SK-N-SH (cell line): ENCODE measurements around the gene NEURL1. TPM values are rescaled to one million over a fixed set of nuclear protein-coding genes. Genes with fewer than 3 reads are reported as not detected.
A peak's percentile ranks its signal among the peaks of the same experiment; 100 is the strongest.

Experiments used
- CTCF ChIA-PET: fragments of 300-600, 350-600 bp; formaldehyde crosslinking; extraction: SDS; loops from one replicate; lab custom pipeline; 2021; lab: Yijun Ruan, JAX
- POLR2A ChIA-PET: fragments of 350-600 bp; sonication (Branson Sonifier 250); formaldehyde crosslinking; extraction: SDS; loops from one replicate; lab custom pipeline; 2020; ENCODE audit warnings: antibody characterized with exemption, inconsistent platforms; lab: Yijun Ruan, JAX
- DNase-seq: peaks from one replicate; pipeline ENCODE4 v3.0.0; 2012
- H2AFZ ChIP-seq: fragments of 200-600 bp; sonication (generic); 2 replicates; pipeline ENCODE4 v1.8.1; 2016; ENCODE audit warnings: antibody characterized with exemption, mild to moderate bottlenecking, low read depth
- H3F3A ChIP-seq: fragments of 200-600 bp; sonication (generic); replicated peaks from 2 replicates; pipeline ENCODE3; 2016; ENCODE audit warnings: antibody characterized with exemption, mild to moderate bottlenecking; ENCODE audit not compliant: insufficient read depth
- H3K27ac ChIP-seq, 2 experiments: fragments of 200-500 bp in 1 of 2; fragments of 200-600 bp in 1 of 2; sonication (Bioruptor generic) in 1 of 2; sonication (generic), shearing (Covaris generic) in 1 of 2; 2 replicates each; pipeline versions ENCODE4 v1.5.1 to v1.6.1; 2014 to 2016; ENCODE audit warnings: low read depth in 2 of 2, inconsistent platforms in 1 of 2, low read length in 1 of 2, mild to moderate bottlenecking in 1 of 2, mixed read lengths in 1 of 2
- H3K27me3 ChIP-seq: fragments of 200-600 bp; sonication (generic), shearing (Covaris generic); 2 replicates; pipeline ENCODE4 v1.6.1; 2016; ENCODE audit warnings: mixed run types; ENCODE audit not compliant: insufficient read depth
- H3K36me3 ChIP-seq, 2 experiments: fragments of 200-500 bp in 1 of 2; fragments of 200-600 bp in 1 of 2; sonication (Bioruptor generic) in 1 of 2; sonication (generic) in 1 of 2; replicated peaks in 1 of 2; 2 replicates each; pipeline versions ENCODE3 to v1.5.1; 2014 to 2016; ENCODE audit warnings: low read length in 1 of 2, mild to moderate bottlenecking in 1 of 2; ENCODE audit not compliant: insufficient read depth in 2 of 2, control insufficient read depth in 1 of 2
- H3K4me1 ChIP-seq, 2 experiments: fragments of 200-500 bp in 1 of 2; fragments of 200-600 bp in 1 of 2; sonication (Bioruptor generic) in 1 of 2; sonication (generic), shearing (Covaris generic) in 1 of 2; 2 replicates each; pipeline versions ENCODE4 v1.5.1 to v1.6.1; 2014 to 2016; ENCODE audit warnings: low read depth in 1 of 2, low read length in 1 of 2, mixed run types in 1 of 2; ENCODE audit not compliant: insufficient read depth in 2 of 2, control insufficient read depth in 1 of 2
- H3K4me2 ChIP-seq: fragments of 200-600 bp; sonication (generic), shearing (Covaris generic); 2 replicates; pipeline ENCODE4 v1.6.1; 2017; ENCODE audit warnings: mixed run types
- H3K4me3 ChIP-seq, 2 experiments: fragments of 200-500 bp in 1 of 2; fragments of 200-600 bp in 1 of 2; sonication (Bioruptor generic) in 1 of 2; sonication (generic), shearing (Covaris generic) in 1 of 2; 2 replicates each; pipeline versions ENCODE4 v1.5.1 to v1.8.1; 2014 to 2016; ENCODE audit warnings: low read depth in 2 of 2, inconsistent platforms in 1 of 2, low read length in 1 of 2, mild to moderate bottlenecking in 1 of 2, mixed read lengths in 1 of 2, moderate library complexity in 1 of 2
- H3K79me2 ChIP-seq: fragments of 200-600 bp; sonication (generic); 2 replicates; pipeline ENCODE4 v1.8.1; 2017; ENCODE audit warnings: mild to moderate bottlenecking; ENCODE audit not compliant: insufficient read depth
- H3K9ac ChIP-seq: fragments of 200-600 bp; sonication (generic); 2 replicates; pipeline ENCODE4 v1.6.1; 2017; ENCODE audit warnings: mixed run types
- H3K9me2 ChIP-seq: fragments of 200-600 bp; sonication (generic); 2 replicates; pipeline ENCODE4 v1.6.1; 2017; ENCODE audit warnings: mixed run types
- H3K9me3 ChIP-seq: fragments of 200-600 bp; sonication (generic); 2 replicates; pipeline ENCODE4 v1.6.1; 2017; ENCODE audit warnings: mixed run types, mild to moderate bottlenecking, moderate library complexity
- H4K20me1 ChIP-seq: fragments of 200-600 bp; sonication (generic); 2 replicates; pipeline ENCODE4 v1.6.1; 2017; ENCODE audit warnings: mild to moderate bottlenecking, mixed run types; ENCODE audit not compliant: insufficient read depth
- EP300 ChIP-seq, 2 experiments: IDR thresholded peaks; 2 replicates each; pipeline versions ENCODE4 v1.4.0 to v1.6.1; 2012; ENCODE audit warnings: borderline replicate concordance in 1 of 2, low read depth in 1 of 2, low read length in 1 of 2
- FOSL2 ChIP-seq: IDR thresholded peaks from 2 replicates; pipeline ENCODE4 v1.4.0; 2012; ENCODE audit warnings: low read depth, mild to moderate bottlenecking, moderate library complexity, borderline replicate concordance
- FOXJ3 ChIP-seq: sonication (generic); formaldehyde crosslinking; IDR thresholded peaks from 2 replicates; pipeline ENCODE4 v1.5.1; 2020; ENCODE audit warnings: mild to moderate bottlenecking, missing genetic modification reagents
- FOXM1 ChIP-seq: IDR thresholded peaks from 2 replicates; pipeline ENCODE4 v1.4.0; 2012; ENCODE audit warnings: low read depth, mild to moderate bottlenecking
- JUND ChIP-seq: IDR thresholded peaks from 2 replicates; pipeline ENCODE4 v1.4.0; 2012
- MAX ChIP-seq: IDR thresholded peaks from 2 replicates; pipeline ENCODE4 v1.4.0; 2012; ENCODE audit warnings: low read depth
- MXI1 ChIP-seq: IDR thresholded peaks from 2 replicates; pipeline ENCODE4 v1.6.1; 2012; ENCODE audit warnings: mild to moderate bottlenecking, low read depth, low read length, improper control_type of control experiment
- NRF1 ChIP-seq: IDR thresholded peaks from 2 replicates; pipeline ENCODE4 v1.6.1; 2012; ENCODE audit warnings: low read depth, mild to moderate bottlenecking, low read length
- RAD21 ChIP-seq: IDR thresholded peaks from 2 replicates; pipeline ENCODE4 v1.6.1; 2012; ENCODE audit warnings: mild to moderate bottlenecking, low read length
- REST ChIP-seq: IDR thresholded peaks from 2 replicates; pipeline ENCODE4 v1.6.1; 2012; ENCODE audit warnings: mild to moderate bottlenecking, low read depth, low read length, moderate library complexity
- RFX5 ChIP-seq: IDR thresholded peaks from 2 replicates; pipeline ENCODE4 v1.6.1; 2012; ENCODE audit warnings: mild to moderate bottlenecking, improper control_type of control experiment, low read length
- RXRA ChIP-seq: IDR thresholded peaks from 2 replicates; pipeline ENCODE4 v1.4.0; 2012; ENCODE audit warnings: low read depth, mild to moderate bottlenecking, borderline replicate concordance
- SIN3A ChIP-seq: IDR thresholded peaks from 2 replicates; pipeline ENCODE4 v1.6.1; 2012; ENCODE audit warnings: low read depth, mild to moderate bottlenecking, low read length, moderate library complexity, borderline replicate concordance
- TCF12 ChIP-seq: IDR thresholded peaks from 2 replicates; pipeline ENCODE4 v1.4.0; 2012
- TEAD4 ChIP-seq: IDR thresholded peaks from 2 replicates; pipeline ENCODE4 v1.4.0; 2012; ENCODE audit warnings: mild to moderate bottlenecking, borderline replicate concordance; ENCODE audit not compliant: insufficient read depth
- USF1 ChIP-seq: IDR thresholded peaks from 2 replicates; pipeline ENCODE4 v1.4.0; 2012; ENCODE audit warnings: low read depth, borderline replicate concordance
- YY1 ChIP-seq: IDR thresholded peaks from 2 replicates; pipeline ENCODE4 v1.4.0; 2012; ENCODE audit warnings: low read depth, mild to moderate bottlenecking
- ZBTB33 ChIP-seq: IDR thresholded peaks from 2 replicates; pipeline ENCODE4 v1.4.0; 2012; ENCODE audit warnings: low read depth, borderline replicate concordance
- WGBS: methylation state at CpG from one replicate; pipeline ENCODE4 v1.1.6; 2017; ENCODE audit warnings: low lambda C conversion rate; 5-methylcytosine and 5-hydroxymethylcytosine counted together
- polyA plus RNA-seq, 3 experiments: library from polyadenylated mRNA; depleted of rRNA; stranded (reverse); fragments of >200 nt; gene quantifications; 2 replicates each; pipeline ENCODE4 v1.2.3, GENCODE V29; 2012

Gene NEURL1
- polyA plus RNA-seq, 1 of the 3 experiments (the other 2 are of a cell fraction), result 0.05 TPM

- TF ChIP-seq ZBTB33, result no peak
- no peak for TF ChIP-seq NRF1
- TF ChIP-seq FOXJ3 (CRISPR knock-in tag), result no peak
- no peak for TF ChIP-seq RXRA
- no peak for TF ChIP-seq SIN3A
- no peak for TF ChIP-seq EP300 (IDR thresholded peaks at IDR 0.05; ENCODE audit: borderline replicate concordance in 1 of 2, low read depth in 1 of 2, low read length in 1 of 2)
- TF ChIP-seq TEAD4, result no peak
- TF ChIP-seq RFX5, result no peak
- TF ChIP-seq JUND, result no peak
- TF ChIP-seq TCF12, result no peak
- no peak for TF ChIP-seq YY1
- TF ChIP-seq REST, result no peak
- no peak for TF ChIP-seq MAX
- no peak for TF ChIP-seq FOSL2
- TF ChIP-seq USF1, result no peak
- TF ChIP-seq RAD21, result no peak
- TF ChIP-seq FOXM1, result no peak
- TF ChIP-seq MXI1, result no peak
- Histone ChIP-seq H3K4me1 (no peaks in the 10 kb centered on the region), H3K9me2 (no peaks in the 10 kb centered on the region), H3K9ac (no peak overlapping the region), H4K20me1 (no peaks in the 10 kb centered on the region), H3K36me3 (no peaks in the 10 kb centered on the region), H3K9me3 (no peaks in the 10 kb centered on the region), H3K79me2 (no peaks in the 10 kb centered on the region), H3F3A (no peaks in the 10 kb centered on the region), H3K4me2 (no peak overlapping the region), H3K4me3 (no peak overlapping the region), H3K27ac (no peak overlapping the region), H3K27me3 (peaks cover 15% of the 10 kb centered on the region; the same call in 1 of the 2 replicates), H2AFZ (no peak overlapping the region)
- 60% methylated on average over 1 of the region's 3 CpGs for WGBS
- ChIA-PET CTCF (interaction anchor here (1.1 to 1.8 kb wide), 2 partner anchors 30 to 42 kb away, joined by 3 to 4 read pairs; partner anchors contain the start of gene NEURL1), POLR2A (no interaction called here)
- DNase-seq, result peak; percentile 1
Measured at GRCh38 chr10:103534621-103535498, 41.4 kb downstream of the NEURL1 start.
